ENCODE measurements around the gene EFNA4. TPM values are rescaled to one million over a fixed set of nuclear protein-coding genes. Genes with fewer than 3 reads are reported as not detected.

Gene EFNA4
- total and polyA plus RNA-seq, 9 of the 15 experiments (the other 6 are each of a cell fraction or from before 2014, with no cell fraction given) = 0.68 to 7.4 (median 6.1) TPM

DNA sequence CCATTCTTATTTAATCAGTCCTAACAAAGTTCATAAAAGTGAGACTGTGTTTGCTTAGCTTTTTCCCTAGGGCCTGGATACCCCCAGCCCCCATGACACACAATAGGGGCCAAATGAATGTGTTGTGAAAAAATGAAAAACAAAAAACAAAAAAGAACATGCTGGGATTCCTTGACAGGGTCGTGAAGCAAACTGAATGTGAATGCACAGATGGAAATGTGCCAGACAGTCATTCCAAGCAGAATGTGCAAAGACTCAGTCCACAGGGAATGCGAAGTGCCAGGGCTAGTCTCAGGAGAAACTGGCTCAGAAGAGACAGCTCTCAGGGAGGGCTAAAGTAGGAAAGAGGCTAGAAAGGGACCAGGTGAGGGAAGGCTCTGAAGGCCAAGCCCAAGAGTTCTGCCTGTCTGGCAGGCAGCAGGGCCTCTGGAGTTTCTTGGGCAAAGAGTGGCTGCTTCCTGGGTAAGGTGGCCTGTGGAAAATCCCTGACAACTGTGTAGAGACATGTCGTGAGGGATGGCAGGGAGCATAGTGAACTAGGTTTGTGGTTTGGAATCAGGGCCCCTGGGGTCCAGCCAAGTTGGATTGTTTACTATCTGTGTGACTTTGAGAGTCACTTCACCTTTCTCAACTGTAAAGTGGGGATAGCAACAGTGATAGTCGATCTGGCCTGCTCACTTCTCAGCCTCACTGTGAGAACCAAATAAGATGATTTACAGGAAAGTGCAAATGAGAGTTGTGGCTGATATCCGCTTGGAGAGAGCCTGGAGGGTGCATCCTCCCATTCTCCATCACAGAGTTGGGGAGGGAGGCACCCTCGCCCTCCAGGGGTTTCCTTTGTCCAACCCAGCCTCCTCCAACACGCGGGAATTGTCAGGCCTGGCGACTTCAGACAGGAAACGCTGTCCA, 13.6 kb upstream of the EFNA4 start (continued):
- TF ChIP-seq ZNF239 (CRISPR knock-in tag; IDR thresholded peaks at IDR 0.05) (peak; percentile 40; the same call in 1 of the 2 replicates), ZNF41 (CRISPR knock-in tag; conservative IDR thresholded peaks at IDR 0.05) (0 out of 2 replicates have a peak, but pooled peaks have one; percentile 45), MTA1 (IDR thresholded peaks at IDR 0.05; ENCODE audit: borderline replicate concordance) (no peak), MITF (IDR thresholded peaks at IDR 0.05) (no peak), ELK3 (CRISPR knock-in tag; IDR thresholded peaks at IDR 0.05) (no peak), ZNF444 (CRISPR knock-in tag; IDR thresholded peaks at IDR 0.05) (0 out of 2 replicates have a peak, but pooled peaks have one; percentile 33), RNF219 (CRISPR knock-in tag; IDR thresholded peaks at IDR 0.05) (no peak)

All from K562 (cell line).